DLD1 (cell line): ENCODE data around the gene COMP.
"Not testable (repeated sequence)": the region's sequence is repeated elsewhere in the genome, so short reads cannot be mapped to it uniquely, and the experiment has no call there.

Experiments used
- in situ Hi-C: cut with HindIII; loops from 2 replicates; pipeline ENCODE4 v1.10.0; 2017; ENCODE audit warnings: low sequenced_read_pairs

COMP gene

GRCh38 chr19:18749362-18750231, 41.5 kb downstream of the COMP start:
- in situ Hi-C loops, result no loop called here

GRCh38 chr19:18746401-18747325, 44.4 kb downstream of the COMP start:
- in situ Hi-C loops, result no loop called here

GRCh38 chr19:18745931-18746330, 45.2 kb downstream of the COMP start:
- in situ Hi-C loops, result no loop called here

GRCh38 chr19:18745012-18745735, 45.9 kb downstream of the COMP start:
- in situ Hi-C loops, result no loop called here

- in situ Hi-C loops, result no loop called here
Measured at GRCh38 chr19:18743784-18744418, 47.2 kb downstream of the COMP start.

GRCh38 chr19:18742838-18743783, 48.0 kb downstream of the COMP start:
- in situ Hi-C loops, result no loop called here

- in situ Hi-C loops, result no loop called here
Measured at GRCh38 chr19:18742324-18742723, 48.8 kb downstream of the COMP start.

- in situ Hi-C loops, result no loop called here
Measured at GRCh38 chr19:18741124-18742121, 49.7 kb downstream of the COMP start.

- in situ Hi-C loops, result no loop called here
Measured at GRCh38 chr19:18738961-18739690, 52.0 kb downstream of the COMP start.

GRCh38 chr19:18737954-18738351, 53.2 kb downstream of the COMP start:
- in situ Hi-C loops, result no loop called here

GRCh38 chr19:18737337-18737953, 53.7 kb downstream of the COMP start:
- in situ Hi-C loops, result no loop called here

GRCh38 chr19:18736415-18737336, 54.4 kb downstream of the COMP start:
- in situ Hi-C loops, result no loop called here

GRCh38 chr19:18735752-18736151, 55.4 kb downstream of the COMP start:
- in situ Hi-C loops, result no loop called here

- in situ Hi-C loops, result no loop called here
Measured at GRCh38 chr19:18735324-18735723, 55.8 kb downstream of the COMP start.

- in situ Hi-C loops, result not testable (repeated sequence)
Measured at GRCh38 chr19:18733762-18734332, 57.3 kb downstream of the COMP start.

- in situ Hi-C loops, result no loop called here
Measured at GRCh38 chr19:18733196-18733647, 57.9 kb downstream of the COMP start.
